ENCODE measurements around the gene ETV3.

DNA sequence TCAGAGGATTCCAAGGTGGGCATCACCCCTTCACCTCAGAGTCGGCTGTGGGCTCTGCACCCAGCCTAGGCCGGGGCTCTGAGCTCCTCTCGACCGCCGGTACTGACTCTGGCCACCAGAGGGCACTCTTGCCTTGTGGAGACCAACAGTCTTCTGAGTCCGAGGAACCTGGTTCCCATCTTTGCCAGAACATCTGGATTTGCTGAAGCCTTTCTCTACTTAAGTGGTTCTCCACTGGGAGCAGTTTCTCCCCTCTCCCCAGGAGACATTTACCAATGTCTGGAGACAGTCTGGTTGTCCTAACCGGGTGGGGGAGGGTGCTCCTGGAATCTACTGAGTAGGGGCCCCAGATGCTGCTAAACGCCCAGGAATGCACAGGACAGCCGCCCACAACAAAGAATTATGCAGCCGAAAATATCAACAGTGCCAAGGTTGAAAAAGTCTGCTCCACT is 48.0 kb downstream of the ETV3 start:
- TF ChIP-seq ZNF704 (CRISPR knock-in tag; IDR thresholded peaks at IDR 0.05; ENCODE audit: borderline replicate concordance) (no peak), SP4 (CRISPR knock-in tag; IDR thresholded peaks at IDR 0.05) (no peak), ZNF776 (CRISPR knock-in tag; IDR thresholded peaks at IDR 0.05) (no peak), NAIF1 (CRISPR knock-in tag; IDR thresholded peaks at IDR 0.05; ENCODE audit: borderline replicate concordance) (no peak), DNMT1 (CRISPR knock-in tag; IDR thresholded peaks at IDR 0.05) (no peak)
